ENCODE results near the gene AOAH. TPM values are rescaled to one million over a fixed set of nuclear protein-coding genes. Genes with fewer than 3 reads are reported as not detected.

Gene AOAH
- total RNA-seq, 1 donor from 2014 or later = 33.4 TPM

- H3K9me3 Mint-ChIP-seq = no peaks in the 10 kb centered on the region
- DNase-seq (ENCODE audit: low spot score) = no peak
- no peak overlapping the region for H3K27ac Mint-ChIP-seq
- peaks cover 3% of the 10 kb centered on the region for H3K36me3 Mint-ChIP-seq (ENCODE audit: low read depth)
- H3K4me3 Mint-ChIP-seq (ENCODE audit: low read depth) = no peak overlapping the region
- peaks cover 6% of the 10 kb centered on the region for H3K27me3 Mint-ChIP-seq (ENCODE audit: low read depth)
- intact Hi-C loops (cut with micrococcal nuclease) = no loop called here
- H3K4me1 Mint-ChIP-seq (ENCODE audit: low read depth) = peaks cover 21% of the 10 kb centered on the region
Observed at GRCh38 chr7:36749282-36749960, 25.1 kb upstream of the AOAH start.

GRCh38 chr7:36748017-36748487, 23.8 kb upstream of the AOAH start:
- Mint-ChIP-seq H3K9me3 (peaks cover 11% of the 10 kb centered on the region), H3K27ac (no peak overlapping the region), H3K4me3 (ENCODE audit: low read depth) (no peak overlapping the region), H3K4me1 (ENCODE audit: low read depth) (peaks cover 21% of the 10 kb centered on the region), H3K36me3 (ENCODE audit: low read depth) (no peaks in the 10 kb centered on the region), H3K27me3 (ENCODE audit: low read depth) (peaks cover 3% of the 10 kb centered on the region)
- no peak for DNase-seq (ENCODE audit: low spot score)
- intact Hi-C loops (cut with micrococcal nuclease) = no loop called here

GRCh38 chr7:36747280-36748016, 23.2 kb upstream of the AOAH start:
- Mint-ChIP-seq H3K4me1 (ENCODE audit: low read depth) (peaks cover 25% of the 10 kb centered on the region), H3K36me3 (ENCODE audit: low read depth) (no peaks in the 10 kb centered on the region), H3K9me3 (peaks cover 13% of the 10 kb centered on the region), H3K4me3 (ENCODE audit: low read depth) (no peak overlapping the region), H3K27ac (no peak overlapping the region), H3K27me3 (ENCODE audit: low read depth) (peaks cover 3% of the 10 kb centered on the region)
- intact Hi-C loops (cut with micrococcal nuclease) = loop anchor here (2.0 kb wide), 1 partner anchor 21 kb away; no protein-coding TSS in a partner anchor
- DNase-seq (ENCODE audit: low spot score) = no peak

- H3K4me3 Mint-ChIP-seq (ENCODE audit: low read depth) = no peak overlapping the region
- H3K4me1 Mint-ChIP-seq (ENCODE audit: low read depth) = peaks cover 25% of the 10 kb centered on the region
- intact Hi-C loops (cut with micrococcal nuclease) = loop anchor here (2.0 kb wide), 1 partner anchor 20 kb away; no protein-coding TSS in a partner anchor
- H3K27me3 Mint-ChIP-seq (ENCODE audit: low read depth) = peaks cover 3% of the 10 kb centered on the region
- H3K27ac Mint-ChIP-seq = no peak overlapping the region
- no peaks in the 10 kb centered on the region for H3K36me3 Mint-ChIP-seq (ENCODE audit: low read depth)
- H3K9me3 Mint-ChIP-seq = peaks cover 13% of the 10 kb centered on the region
- DNase-seq (ENCODE audit: low spot score) = no peak
Observed at GRCh38 chr7:36746347-36746746, 22.1 kb upstream of the AOAH start.

GRCh38 chr7:36742911-36743775, 18.8 kb upstream of the AOAH start:
- DNase-seq (ENCODE audit: low spot score) = no peak
- Mint-ChIP-seq H3K9me3 (peaks cover 13% of the 10 kb centered on the region), H3K36me3 (ENCODE audit: low read depth) (no peaks in the 10 kb centered on the region), H3K4me3 (ENCODE audit: low read depth) (no peak overlapping the region), H3K27ac (no peak overlapping the region), H3K27me3 (ENCODE audit: low read depth) (no peaks in the 10 kb centered on the region), H3K4me1 (ENCODE audit: low read depth) (peaks cover 20% of the 10 kb centered on the region)
- intact Hi-C loops (cut with micrococcal nuclease) = no loop called here

- H3K27ac Mint-ChIP-seq = no peak overlapping the region
- DNase-seq (ENCODE audit: low spot score) = no peak
- H3K27me3 Mint-ChIP-seq (ENCODE audit: low read depth) = no peaks in the 10 kb centered on the region
- peaks cover 13% of the 10 kb centered on the region for H3K4me1 Mint-ChIP-seq (ENCODE audit: low read depth)
- H3K36me3 Mint-ChIP-seq (ENCODE audit: low read depth) = no peaks in the 10 kb centered on the region
- no peak overlapping the region for H3K4me3 Mint-ChIP-seq (ENCODE audit: low read depth)
- H3K9me3 Mint-ChIP-seq = peaks cover 13% of the 10 kb centered on the region
- intact Hi-C loops (cut with micrococcal nuclease) = no loop called here
Observed at GRCh38 chr7:36741866-36742265, 17.6 kb upstream of the AOAH start.

GRCh38 chr7:36739351-36739750, 15.1 kb upstream of the AOAH start:
- Mint-ChIP-seq H3K27me3 (ENCODE audit: low read depth) (no peaks in the 10 kb centered on the region), H3K27ac (no peak overlapping the region), H3K9me3 (peaks cover 13% of the 10 kb centered on the region), H3K36me3 (ENCODE audit: low read depth) (no peaks in the 10 kb centered on the region), H3K4me3 (ENCODE audit: low read depth) (no peak overlapping the region), H3K4me1 (ENCODE audit: low read depth) (peaks cover 33% of the 10 kb centered on the region)
- DNase-seq (ENCODE audit: low spot score) = no peak
- intact Hi-C loops (cut with micrococcal nuclease) = loop anchor here (5.0 kb wide), 1 partner anchor 48 kb away; no protein-coding TSS in a partner anchor

- H3K4me1 Mint-ChIP-seq (ENCODE audit: low read depth) = peaks cover 37% of the 10 kb centered on the region
- peaks cover 15% of the 10 kb centered on the region for H3K36me3 Mint-ChIP-seq (ENCODE audit: low read depth)
- DNase-seq (ENCODE audit: low spot score) = no peak
- H3K27ac Mint-ChIP-seq = peak overlapping the region; percentile 79
- peaks cover 13% of the 10 kb centered on the region for H3K9me3 Mint-ChIP-seq
- no peak overlapping the region for H3K4me3 Mint-ChIP-seq (ENCODE audit: low read depth)
- H3K27me3 Mint-ChIP-seq (ENCODE audit: low read depth) = no peaks in the 10 kb centered on the region
- intact Hi-C loops (cut with micrococcal nuclease) = loop anchor here (5.0 kb wide), 1 partner anchor 50 kb away; no protein-coding TSS in a partner anchor
Observed at GRCh38 chr7:36736899-36737211, 12.6 kb upstream of the AOAH start.

- no peak overlapping the region for H3K4me3 Mint-ChIP-seq (ENCODE audit: low read depth)
- peaks cover 19% of the 10 kb centered on the region for H3K9me3 Mint-ChIP-seq
- peak overlapping the region; percentile 79 for H3K27ac Mint-ChIP-seq
- peaks cover 17% of the 10 kb centered on the region for H3K36me3 Mint-ChIP-seq (ENCODE audit: low read depth)
- intact Hi-C loops (cut with micrococcal nuclease) = loop anchor here (5.0 kb wide), 1 partner anchor 51 kb away; no protein-coding TSS in a partner anchor
- H3K27me3 Mint-ChIP-seq (ENCODE audit: low read depth) = no peaks in the 10 kb centered on the region
- peaks cover 37% of the 10 kb centered on the region for H3K4me1 Mint-ChIP-seq (ENCODE audit: low read depth)
- no peak for DNase-seq (ENCODE audit: low spot score)
Observed at GRCh38 chr7:36736090-36736898, 12.0 kb upstream of the AOAH start.

GRCh38 chr7:36735172-36735571, 10.9 kb upstream of the AOAH start:
- no peak for DNase-seq (ENCODE audit: low spot score)
- no peak overlapping the region for H3K27ac Mint-ChIP-seq
- H3K9me3 Mint-ChIP-seq = peaks cover 29% of the 10 kb centered on the region
- H3K27me3 Mint-ChIP-seq (ENCODE audit: low read depth) = no peaks in the 10 kb centered on the region
- no peak overlapping the region for H3K4me3 Mint-ChIP-seq (ENCODE audit: low read depth)
- intact Hi-C loops (cut with micrococcal nuclease) = loop anchor here (5.0 kb wide), 1 partner anchor 52 kb away; no protein-coding TSS in a partner anchor
- peaks cover 37% of the 10 kb centered on the region for H3K4me1 Mint-ChIP-seq (ENCODE audit: low read depth)
- H3K36me3 Mint-ChIP-seq (ENCODE audit: low read depth) = peaks cover 26% of the 10 kb centered on the region

GRCh38 chr7:36734731-36735130, 10.4 kb upstream of the AOAH start:
- Mint-ChIP-seq H3K9me3 (peaks cover 34% of the 10 kb centered on the region), H3K4me1 (ENCODE audit: low read depth) (peaks cover 37% of the 10 kb centered on the region), H3K27me3 (ENCODE audit: low read depth) (no peaks in the 10 kb centered on the region), H3K4me3 (ENCODE audit: low read depth) (no peak overlapping the region), H3K36me3 (ENCODE audit: low read depth) (peaks cover 28% of the 10 kb centered on the region), H3K27ac (no peak overlapping the region)
- DNase-seq (ENCODE audit: low spot score) = no peak
- intact Hi-C loops (cut with micrococcal nuclease) = loop anchor here (5.0 kb wide), 1 partner anchor 53 kb away; no protein-coding TSS in a partner anchor

- Mint-ChIP-seq H3K27me3 (ENCODE audit: low read depth) (no peaks in the 10 kb centered on the region), H3K4me3 (ENCODE audit: low read depth) (no peak overlapping the region), H3K36me3 (ENCODE audit: low read depth) (peaks cover 34% of the 10 kb centered on the region), H3K4me1 (ENCODE audit: low read depth) (peaks cover 37% of the 10 kb centered on the region), H3K9me3 (peaks cover 37% of the 10 kb centered on the region), H3K27ac (no peak overlapping the region)
- intact Hi-C loops (cut with micrococcal nuclease) = no loop called here
- no peak for DNase-seq (ENCODE audit: low spot score)
Observed at GRCh38 chr7:36733411-36733810, 9.1 kb upstream of the AOAH start.
